ENCODE results near the gene BARX2.

- no peak for TF ChIP-seq CTCF (IDR thresholded peaks at IDR 0.05; ENCODE audit: borderline replicate concordance, extremely low read depth, low read length, poor library complexity, severe bottlenecking)
- TF ChIP-seq EZH2 (IDR thresholded peaks at IDR 0.05; ENCODE audit: borderline replicate concordance, low read depth, low read length, severe bottlenecking), result no peak
These were observed 33.3 kb downstream of the BARX2 start for GRCh38 chr11:129408865-129409444.
